ENCODE results near the gene ALK.

The ALK gene

GRCh38 chr2:29405266-29405665, 516.1 kb downstream of the ALK start:
- DNase-seq (ENCODE audit: low spot score), result no peak

GRCh38 chr2:29401994-29402393, 519.4 kb downstream of the ALK start:
- DNase-seq (ENCODE audit: low spot score), result no peak

GRCh38 chr2:29400930-29401653, 520.3 kb downstream of the ALK start:
- DNase-seq (ENCODE audit: low spot score), result no peak

GRCh38 chr2:29398384-29399237, 522.8 kb downstream of the ALK start:
- DNase-seq (ENCODE audit: low spot score), result peak; percentile 20

GRCh38 chr2:29397713-29398112, 523.7 kb downstream of the ALK start:
- no peak for DNase-seq (ENCODE audit: low spot score)

GRCh38 chr2:29397039-29397438, 524.3 kb downstream of the ALK start:
- no peak for DNase-seq (ENCODE audit: low spot score)

GRCh38 chr2:29394981-29395350, 526.4 kb downstream of the ALK start:
- no peak for DNase-seq (ENCODE audit: low spot score)

GRCh38 chr2:29394311-29394980, 526.9 kb downstream of the ALK start:
- no peak for DNase-seq (ENCODE audit: low spot score)

GRCh38 chr2:29393676-29394075, 527.7 kb downstream of the ALK start:
- no peak for DNase-seq (ENCODE audit: low spot score)

- no peak for DNase-seq (ENCODE audit: low spot score)
Observed at GRCh38 chr2:29392774-29393173, 528.6 kb downstream of the ALK start.

GRCh38 chr2:29390136-29390535, 531.2 kb downstream of the ALK start:
- no peak for DNase-seq (ENCODE audit: low spot score)

- no peak for DNase-seq (ENCODE audit: low spot score)
Observed at GRCh38 chr2:29389686-29390085, 531.7 kb downstream of the ALK start.

GRCh38 chr2:29388071-29388470, 533.3 kb downstream of the ALK start:
- DNase-seq (ENCODE audit: low spot score), result peak; percentile 25

GRCh38 chr2:29382486-29382885, 538.9 kb downstream of the ALK start:
- no peak for DNase-seq (ENCODE audit: low spot score)

- no peak for DNase-seq (ENCODE audit: low spot score)
Observed at GRCh38 chr2:29377788-29378187, 543.6 kb downstream of the ALK start.

- no peak for DNase-seq (ENCODE audit: low spot score)
Observed at GRCh38 chr2:29376541-29376940, 544.8 kb downstream of the ALK start.

- no peak for DNase-seq (ENCODE audit: low spot score)
Observed at GRCh38 chr2:29375843-29376242, 545.5 kb downstream of the ALK start.

- DNase-seq (ENCODE audit: low spot score), result no peak
Observed at GRCh38 chr2:29374823-29375222, 546.6 kb downstream of the ALK start.

GRCh38 chr2:29373870-29374269, 547.5 kb downstream of the ALK start:
- DNase-seq (ENCODE audit: low spot score), result no peak

GRCh38 chr2:29372185-29372584, 549.2 kb downstream of the ALK start:
- no peak for DNase-seq (ENCODE audit: low spot score)

GRCh38 chr2:29370581-29371125, 550.7 kb downstream of the ALK start:
- DNase-seq (ENCODE audit: low spot score), result no peak

GRCh38 chr2:29370173-29370572, 551.2 kb downstream of the ALK start:
- DNase-seq (ENCODE audit: low spot score), result no peak

GRCh38 chr2:29368659-29369040, 552.7 kb downstream of the ALK start:
- no peak for DNase-seq (ENCODE audit: low spot score)
